SU-DHL-6 (cell line): ENCODE measurements around the gene KLHDC7B.

Source experiments
- H2AFZ ChIP-seq: fragments of 200-600 bp; sonication (generic); 2 replicates; pipeline ENCODE4 v1.6.1; 2014; ENCODE audit warnings: low read depth, mild to moderate bottlenecking, moderate library complexity, mixed read lengths, antibody characterized with exemption, low read length; ENCODE audit not compliant: severe bottlenecking
- H3F3A ChIP-seq: fragments of 200-600 bp; shearing (Covaris generic); 2 replicates; pipeline ENCODE4 v1.6.0; 2016; ENCODE audit warnings: antibody characterized with exemption, mild to moderate bottlenecking; ENCODE audit not compliant: insufficient read depth
- H3K27ac ChIP-seq: fragments of 200-600 bp; sonication (generic); 2 replicates; pipeline ENCODE4 v1.5.1; 2016; ENCODE audit warnings: low read depth, mild to moderate bottlenecking, low read length, moderate library complexity, mixed read lengths
- H3K27me3 ChIP-seq: fragments of 200-600 bp; sonication (generic), shearing (Covaris generic); 2 replicates; pipeline ENCODE4 v1.6.0; 2014; ENCODE audit warnings: mild to moderate bottlenecking, low read length
- H3K36me3 ChIP-seq: fragments of 200-600 bp; sonication (generic); 2 replicates; pipeline ENCODE4 v1.6.1; 2014; ENCODE audit warnings: mild to moderate bottlenecking, low read length, mixed read lengths
- H3K4me2 ChIP-seq: fragments of 300-600, 200-600 bp; shearing (Covaris generic), sonication (generic); 2 replicates; pipeline ENCODE4 v1.6.0; 2014; ENCODE audit warnings: low read length, low read depth, mild to moderate bottlenecking; ENCODE audit not compliant: poor library complexity, severe bottlenecking
- H3K4me3 ChIP-seq: fragments of 200-600 bp; sonication (generic); 2 replicates; pipeline ENCODE4 v1.5.1; 2014; ENCODE audit warnings: antibody characterized with exemption, low read length, mild to moderate bottlenecking, mixed read lengths; ENCODE audit not compliant: insufficient read depth, poor library complexity, severe bottlenecking
- H3K79me2 ChIP-seq: fragments of 200-600 bp; sonication (generic); 2 replicates; pipeline ENCODE4 v1.6.1; 2014; ENCODE audit warnings: mild to moderate bottlenecking, low read length, moderate library complexity; ENCODE audit not compliant: insufficient read depth
- H3K9ac ChIP-seq: fragments of 200-600 bp; sonication (generic); 2 replicates; pipeline ENCODE4 v1.7.0; 2014; ENCODE audit warnings: mild to moderate bottlenecking, low read length
- H3K9me2 ChIP-seq: fragments of 200-600 bp; sonication (generic); replicated peaks from 2 replicates; pipeline ENCODE4 v1.6.1; 2014; ENCODE audit warnings: low read length; ENCODE audit not compliant: insufficient read depth
- H3K9me3 ChIP-seq: fragments of 200-600 bp; sonication (generic); 2 replicates; pipeline ENCODE4 v1.6.1; 2014; ENCODE audit warnings: low read length, mixed read lengths; ENCODE audit not compliant: insufficient read depth
- H4K20me1 ChIP-seq: fragments of 200-600 bp; sonication (generic); 2 replicates; pipeline ENCODE4 v1.6.1; 2014; ENCODE audit warnings: low read depth, mild to moderate bottlenecking, antibody characterized with exemption, low read length, moderate library complexity, mixed read lengths
- EZH2phosphoT487 ChIP-seq: fragments of 200-600 bp; sonication (generic), shearing (Covaris generic); conservative IDR thresholded peaks from 2 replicates; pipeline ENCODE4 v1.6.1; 2018; ENCODE audit warnings: mild to moderate bottlenecking, antibody characterized with exemption, low read length, moderate library complexity, mixed read lengths
- TF ChIP-seq, protein P1 (sequence below): fragments of 200-600 bp; sonication (generic); IDR thresholded peaks from one replicate; pipeline ENCODE4 v1.5.1; 2017; ENCODE audit warnings: antibody characterized with exemption, mild to moderate bottlenecking, low read length, moderate library complexity; ENCODE audit not compliant: insufficient read depth, poor library complexity, severe bottlenecking

The KLHDC7B gene

GRCh38 chr22:50530877-50531545, 14.7 kb upstream of the KLHDC7B start:
- TF ChIP-seq, protein P1, sequence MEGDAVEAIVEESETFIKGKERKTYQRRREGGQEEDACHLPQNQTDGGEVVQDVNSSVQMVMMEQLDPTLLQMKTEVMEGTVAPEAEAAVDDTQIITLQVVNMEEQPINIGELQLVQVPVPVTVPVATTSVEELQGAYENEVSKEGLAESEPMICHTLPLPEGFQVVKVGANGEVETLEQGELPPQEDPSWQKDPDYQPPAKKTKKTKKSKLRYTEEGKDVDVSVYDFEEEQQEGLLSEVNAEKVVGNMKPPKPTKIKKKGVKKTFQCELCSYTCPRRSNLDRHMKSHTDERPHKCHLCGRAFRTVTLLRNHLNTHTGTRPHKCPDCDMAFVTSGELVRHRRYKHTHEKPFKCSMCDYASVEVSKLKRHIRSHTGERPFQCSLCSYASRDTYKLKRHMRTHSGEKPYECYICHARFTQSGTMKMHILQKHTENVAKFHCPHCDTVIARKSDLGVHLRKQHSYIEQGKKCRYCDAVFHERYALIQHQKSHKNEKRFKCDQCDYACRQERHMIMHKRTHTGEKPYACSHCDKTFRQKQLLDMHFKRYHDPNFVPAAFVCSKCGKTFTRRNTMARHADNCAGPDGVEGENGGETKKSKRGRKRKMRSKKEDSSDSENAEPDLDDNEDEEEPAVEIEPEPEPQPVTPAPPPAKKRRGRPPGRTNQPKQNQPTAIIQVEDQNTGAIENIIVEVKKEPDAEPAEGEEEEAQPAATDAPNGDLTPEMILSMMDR: no peak
- no peak; the same call in 1 of the 2 replicates for TF ChIP-seq EZH2phosphoT487
- no peaks in the 10 kb centered on the region for H3K9me3 ChIP-seq
- H3K27me3 ChIP-seq: no peaks in the 10 kb centered on the region
- H2AFZ ChIP-seq: peak overlapping the region; percentile 7
- peak overlapping the region; percentile 8 for H3K27ac ChIP-seq
- no peaks in the 10 kb centered on the region for H4K20me1 ChIP-seq
- no peaks in the 10 kb centered on the region for H3K36me3 ChIP-seq
- peaks cover 21% of the 10 kb centered on the region for H3F3A ChIP-seq
- H3K9me2 ChIP-seq: no peaks in the 10 kb centered on the region
- peak overlapping the region; percentile 62 for H3K9ac ChIP-seq
- no peaks in the 10 kb centered on the region for H3K79me2 ChIP-seq
- H3K4me2 ChIP-seq: peak overlapping the region; percentile 61
- H3K4me3 ChIP-seq: peak overlapping the region; percentile 51

- H3K27ac ChIP-seq: no peak overlapping the region; the same call in 1 of the 2 replicates
- peak overlapping the region; percentile 7 for H2AFZ ChIP-seq
- H4K20me1 ChIP-seq: no peaks in the 10 kb centered on the region
- H3K36me3 ChIP-seq: no peaks in the 10 kb centered on the region
- peak overlapping the region; percentile 51 for H3K4me3 ChIP-seq
- no peaks in the 10 kb centered on the region for H3K79me2 ChIP-seq
- no peaks in the 10 kb centered on the region for H3K9me2 ChIP-seq
- 0 out of 2 replicates have a peak, but pooled peaks have one; percentile 82 for TF ChIP-seq EZH2phosphoT487
- TF ChIP-seq, protein P1: no peak
- peak overlapping the region; percentile 61 for H3K4me2 ChIP-seq
- peaks cover 25% of the 10 kb centered on the region for H3F3A ChIP-seq
- no peaks in the 10 kb centered on the region for H3K9me3 ChIP-seq
- peak overlapping the region; percentile 62 for H3K9ac ChIP-seq
- H3K27me3 ChIP-seq: no peaks in the 10 kb centered on the region
These were observed 14.1 kb upstream of the KLHDC7B start for GRCh38 chr22:50531546-50531961.

DNA sequence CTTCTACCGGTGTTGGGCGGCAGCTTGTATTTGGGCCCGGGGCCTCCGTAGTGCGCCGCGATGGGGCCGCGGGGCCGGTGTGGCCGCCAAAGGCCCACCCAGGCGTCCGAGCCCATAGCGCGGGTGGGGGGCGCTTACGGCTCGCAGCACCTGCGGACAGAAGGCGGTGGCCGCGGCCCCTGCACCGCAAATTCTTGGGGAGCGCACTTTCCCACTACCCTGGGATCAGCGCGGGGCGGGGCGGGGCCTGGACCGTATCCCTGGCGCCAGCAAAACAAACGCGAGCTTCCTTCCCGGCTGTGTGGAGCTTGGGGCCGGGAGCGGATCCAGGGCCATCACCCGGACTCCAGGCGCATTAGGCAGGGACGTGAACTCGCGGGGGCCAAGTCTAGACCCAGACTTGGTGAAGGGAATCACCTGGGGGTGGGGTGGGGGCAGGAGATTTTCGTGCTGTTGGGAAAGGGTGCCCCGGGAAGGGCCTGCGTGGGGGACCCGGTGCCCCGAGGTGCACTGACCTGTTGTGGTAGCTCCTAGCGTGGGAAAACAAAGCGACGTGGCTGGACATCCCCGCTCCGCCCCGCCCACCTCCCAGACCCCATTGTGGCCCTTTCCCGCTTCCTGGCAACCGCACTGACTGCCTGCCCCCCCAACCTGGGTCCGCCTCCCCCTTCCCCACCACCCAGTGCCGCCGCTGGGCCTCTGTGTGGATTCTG, 13.6 kb upstream of the KLHDC7B start:
- Histone ChIP-seq H3K9ac (peak overlapping the region; percentile 62), H3F3A (peaks cover 25% of the 10 kb centered on the region), H4K20me1 (no peaks in the 10 kb centered on the region), H3K9me3 (no peaks in the 10 kb centered on the region), H2AFZ (no peak overlapping the region), H3K9me2 (no peaks in the 10 kb centered on the region), H3K36me3 (no peaks in the 10 kb centered on the region), H3K4me3 (peak overlapping the region; percentile 51), H3K79me2 (no peaks in the 10 kb centered on the region), H3K4me2 (peak overlapping the region; percentile 61), H3K27me3 (no peaks in the 10 kb centered on the region), H3K27ac (no peak overlapping the region)
- TF ChIP-seq, protein P1: no peak
- no peak for TF ChIP-seq EZH2phosphoT487
